ENCODE measurements around the gene RAET1L. TPM values are rescaled to one million over a fixed set of nuclear protein-coding genes. Genes with fewer than 3 reads are reported as not detected.

The RAET1L gene
- polyA plus RNA-seq, 1 donor (not counting 4 experiments of a cell fraction or from before 2014, with no cell fraction given): 6.9 TPM

DNA sequence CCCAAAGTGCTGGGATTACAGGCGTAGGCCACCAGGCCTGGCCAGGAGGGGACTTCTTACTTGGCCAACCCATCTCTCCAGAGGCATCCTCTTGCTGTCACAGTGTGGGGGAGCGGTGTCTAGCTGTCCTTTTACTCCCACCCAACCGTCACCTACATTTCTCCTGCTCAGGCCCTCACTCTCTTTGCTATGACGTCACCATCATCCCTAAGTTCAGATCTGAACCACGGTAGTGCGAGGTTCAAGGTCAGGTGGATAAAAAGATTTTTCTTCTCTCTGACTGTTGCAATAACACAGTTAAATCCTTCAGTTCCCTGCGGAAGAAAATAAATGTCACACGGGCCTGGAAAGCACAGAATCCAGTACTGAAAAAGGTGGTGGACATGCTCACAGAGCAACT, 7.3 kb upstream of the RAET1L start:
- no peak overlapping the region for H3K4me2 ChIP-seq (ENCODE audit: control insufficient read depth, extremely low read depth, insufficient read depth, low read depth, low read length)

DNA sequence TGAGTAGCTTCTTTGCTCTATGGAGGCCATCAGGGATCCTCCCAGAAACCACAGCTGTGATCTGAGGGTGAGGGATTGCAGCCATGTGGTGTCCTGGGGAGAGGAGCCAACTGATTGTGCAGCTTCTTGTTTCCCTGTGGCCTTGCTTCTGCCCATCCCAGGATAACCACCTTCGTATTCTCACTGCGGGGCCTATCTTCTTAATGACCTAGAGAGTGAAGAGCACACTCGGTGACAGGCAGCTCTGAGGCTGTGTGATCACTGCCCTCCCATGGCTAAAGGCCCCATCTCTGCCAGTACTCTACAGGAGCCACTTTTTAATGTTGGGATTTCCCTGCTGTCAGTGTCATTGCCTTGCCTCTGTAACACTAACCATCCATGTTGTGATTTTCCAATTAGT, 5.3 kb upstream of the RAET1L start:
- no peaks in the 10 kb centered on the region for H4K20me1 ChIP-seq (ENCODE audit: control insufficient read depth, extremely low read depth, insufficient read depth, low read length)
- H3K27ac ChIP-seq (ENCODE audit: control insufficient read depth, insufficient read depth, low read length): no peak overlapping the region
- TF ChIP-seq EZH2 (IDR thresholded peaks at IDR 0.05; ENCODE audit: low read length): no peak
- TF ChIP-seq, protein P1, sequence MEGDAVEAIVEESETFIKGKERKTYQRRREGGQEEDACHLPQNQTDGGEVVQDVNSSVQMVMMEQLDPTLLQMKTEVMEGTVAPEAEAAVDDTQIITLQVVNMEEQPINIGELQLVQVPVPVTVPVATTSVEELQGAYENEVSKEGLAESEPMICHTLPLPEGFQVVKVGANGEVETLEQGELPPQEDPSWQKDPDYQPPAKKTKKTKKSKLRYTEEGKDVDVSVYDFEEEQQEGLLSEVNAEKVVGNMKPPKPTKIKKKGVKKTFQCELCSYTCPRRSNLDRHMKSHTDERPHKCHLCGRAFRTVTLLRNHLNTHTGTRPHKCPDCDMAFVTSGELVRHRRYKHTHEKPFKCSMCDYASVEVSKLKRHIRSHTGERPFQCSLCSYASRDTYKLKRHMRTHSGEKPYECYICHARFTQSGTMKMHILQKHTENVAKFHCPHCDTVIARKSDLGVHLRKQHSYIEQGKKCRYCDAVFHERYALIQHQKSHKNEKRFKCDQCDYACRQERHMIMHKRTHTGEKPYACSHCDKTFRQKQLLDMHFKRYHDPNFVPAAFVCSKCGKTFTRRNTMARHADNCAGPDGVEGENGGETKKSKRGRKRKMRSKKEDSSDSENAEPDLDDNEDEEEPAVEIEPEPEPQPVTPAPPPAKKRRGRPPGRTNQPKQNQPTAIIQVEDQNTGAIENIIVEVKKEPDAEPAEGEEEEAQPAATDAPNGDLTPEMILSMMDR (optimal IDR thresholded peaks at IDR 0.05 in 1 of 3, IDR thresholded peaks at IDR 0.05 in 1 of 3, conservative IDR thresholded peaks at IDR 0.05 in 1 of 3; ENCODE audit: extremely low read depth in 1 of 3, insufficient read depth in 2 of 3, low read length in 3 of 3): no peak
- dilution Hi-C loops (cut with MboI; ENCODE audit: extremely low pct_ligation_motif_present, low sequenced_read_pairs): no loop called here
- H3K9ac ChIP-seq (ENCODE audit: control insufficient read depth, extremely low read depth, insufficient read depth, low read length): no peak overlapping the region
- no peak for DNase-seq (ENCODE audit: low read depth, low spot score)
- H3K27me3 ChIP-seq (ENCODE audit: control insufficient read depth, extremely low read depth, insufficient read depth, low read length): peaks cover 10% of the 10 kb centered on the region
- H3K9me3 ChIP-seq (ENCODE audit: control insufficient read depth, low read depth, low read length): no peaks in the 10 kb centered on the region
- H3K9me1 ChIP-seq (ENCODE audit: control insufficient read depth, extremely low read depth, insufficient read depth, low read length): no peaks in the 10 kb centered on the region
- H3K4me3 ChIP-seq (ENCODE audit: control insufficient read depth in 2 of 3, extremely low read depth in 1 of 3, insufficient read depth in 2 of 3, low read depth in 1 of 3, low read length in 3 of 3): no peak overlapping the region
- H3K79me2 ChIP-seq (ENCODE audit: control insufficient read depth, insufficient read depth, low read length): no peaks in the 10 kb centered on the region
- no peak for FAIRE-seq
- peaks cover 5% of the 10 kb centered on the region for H3K4me1 ChIP-seq (ENCODE audit: control insufficient read depth, extremely low read depth, insufficient read depth, low read length)
- H3K4me2 ChIP-seq (ENCODE audit: control insufficient read depth, extremely low read depth, insufficient read depth, low read depth, low read length): no peak overlapping the region
- H2AFZ ChIP-seq (ENCODE audit: control insufficient read depth, low read length): no peak overlapping the region
- H3K36me3 ChIP-seq (ENCODE audit: control insufficient read depth in 2 of 2, extremely low read depth in 1 of 2, insufficient read depth in 2 of 2, low read length in 2 of 2): no peaks in the 10 kb centered on the region

More for the DNA sequence above, 7.3 kb upstream of the RAET1L start:
- H3K9me1 ChIP-seq (ENCODE audit: control insufficient read depth, extremely low read depth, insufficient read depth, low read length): no peaks in the 10 kb centered on the region
- H2AFZ ChIP-seq (ENCODE audit: control insufficient read depth, low read length): no peak overlapping the region
- no peaks in the 10 kb centered on the region for H3K9me3 ChIP-seq (ENCODE audit: control insufficient read depth, low read depth, low read length)
- TF ChIP-seq, protein P1 (optimal IDR thresholded peaks at IDR 0.05 in 1 of 3, IDR thresholded peaks at IDR 0.05 in 1 of 3, conservative IDR thresholded peaks at IDR 0.05 in 1 of 3; ENCODE audit: extremely low read depth in 1 of 3, insufficient read depth in 2 of 3, low read length in 3 of 3): no peak
- no peak for TF ChIP-seq EZH2 (IDR thresholded peaks at IDR 0.05; ENCODE audit: low read length)
- H3K4me1 ChIP-seq (ENCODE audit: control insufficient read depth, extremely low read depth, insufficient read depth, low read length): no peaks in the 10 kb centered on the region
- DNase-seq (ENCODE audit: low read depth, low spot score) (no peak), FAIRE-seq (no peak)
- H3K27me3 ChIP-seq (ENCODE audit: control insufficient read depth, extremely low read depth, insufficient read depth, low read length): peaks cover 28% of the 10 kb centered on the region
- no peaks in the 10 kb centered on the region for H3K79me2 ChIP-seq (ENCODE audit: control insufficient read depth, insufficient read depth, low read length)
- H3K4me3 ChIP-seq (ENCODE audit: control insufficient read depth in 2 of 3, extremely low read depth in 1 of 3, insufficient read depth in 2 of 3, low read depth in 1 of 3, low read length in 3 of 3): no peak overlapping the region
- no peaks in the 10 kb centered on the region for H4K20me1 ChIP-seq (ENCODE audit: control insufficient read depth, extremely low read depth, insufficient read depth, low read length)
- H3K36me3 ChIP-seq (ENCODE audit: control insufficient read depth in 2 of 2, extremely low read depth in 1 of 2, insufficient read depth in 2 of 2, low read length in 2 of 2): no peaks in the 10 kb centered on the region
- dilution Hi-C loops (cut with MboI; ENCODE audit: extremely low pct_ligation_motif_present, low sequenced_read_pairs): no loop called here
- H3K9ac ChIP-seq (ENCODE audit: control insufficient read depth, extremely low read depth, insufficient read depth, low read length): no peak overlapping the region
- no peak overlapping the region for H3K27ac ChIP-seq (ENCODE audit: control insufficient read depth, insufficient read depth, low read length)
